GM23248 (cell line): ENCODE measurements around the gene NMUR1.
"Not testable (repeated sequence)": the region's sequence is repeated elsewhere in the genome, so short reads cannot be mapped to it uniquely, and the experiment has no call there.

Experiments
- EZH2 ChIP-seq: fragments of 200-600 bp; sonication (generic); IDR thresholded peaks from 2 replicates; pipeline ENCODE4 v1.6.1; 2018; ENCODE audit warnings: antibody characterized with exemption, mild to moderate bottlenecking; ENCODE audit not compliant: insufficient read depth, poor library complexity, severe bottlenecking
- EZH2phosphoT487 ChIP-seq: fragments of 200-600 bp; sonication (generic); IDR thresholded peaks from 2 replicates; pipeline ENCODE4 v1.6.1; 2018; ENCODE audit warnings: antibody characterized with exemption, moderate library complexity, mild to moderate bottlenecking, low read depth; ENCODE audit not compliant: insufficient read depth

GRCh38 chr2:231578655-231579054 is 48.4 kb upstream of the NMUR1 start:
- not testable (repeated sequence) for TF ChIP-seq EZH2, EZH2phosphoT487
